Measurements from ENCODE around the gene FAM117B. TPM values are rescaled to one million over a fixed set of nuclear protein-coding genes. Genes with fewer than 3 reads are reported as not detected.

FAM117B gene
- total RNA-seq, result 11.0 and 11.6 TPM in 2 replicates

GRCh38 chr2:202634556-202635427 lies at the start of gene FAM117B:
FAM117B (plus strand) TSS chr2:202634969; CDS start chr2:202635188, 219 bp downstream.
- intact Hi-C loops (cut with micrococcal nuclease), result loop anchor here (1.0 to 5.0 kb wide), 9 partner anchors 38 to 1238 kb away; partner anchors contain the start of genes CYP20A1, ICA1L, NBEAL1 and NOP58

- intact Hi-C loops (cut with micrococcal nuclease), result loop anchor here (1.0 to 10.0 kb wide), 7 partner anchors 14 to 566 kb away; partner anchors contain the start of genes FAM117B, NBEAL1 and WDR12
Measured at GRCh38 chr2:202588647-202589581, 45.9 kb upstream of the FAM117B start.

GRCh38 chr2:202589582-202589949 lies 45.2 kb upstream of the FAM117B start:
- intact Hi-C loops (cut with micrococcal nuclease), result loop anchor here (2.0 to 10.0 kb wide), 3 partner anchors 15 to 425 kb away; partner anchors contain the start of gene NBEAL1

GRCh38 chr2:202592566-202592965 lies 42.2 kb upstream of the FAM117B start:
- intact Hi-C loops (cut with micrococcal nuclease), result no loop called here

GRCh38 chr2:202599105-202599504 lies 35.7 kb upstream of the FAM117B start:
- intact Hi-C loops (cut with micrococcal nuclease), result no loop called here

- intact Hi-C loops (cut with micrococcal nuclease), result no loop called here
Measured at GRCh38 chr2:202599911-202600310, 34.9 kb upstream of the FAM117B start.

GRCh38 chr2:202604699-202605098 lies 30.1 kb upstream of the FAM117B start:
- intact Hi-C loops (cut with micrococcal nuclease), result no loop called here

GRCh38 chr2:202605174-202605573 lies 29.6 kb upstream of the FAM117B start:
- intact Hi-C loops (cut with micrococcal nuclease), result no loop called here

- intact Hi-C loops (cut with micrococcal nuclease), result no loop called here
Measured at GRCh38 chr2:202608142-202608852, 26.5 kb upstream of the FAM117B start.

- intact Hi-C loops (cut with micrococcal nuclease), result no loop called here
Measured at GRCh38 chr2:202609381-202610145, 25.2 kb upstream of the FAM117B start.

- intact Hi-C loops (cut with micrococcal nuclease), result no loop called here
Measured at GRCh38 chr2:202610380-202610779, 24.4 kb upstream of the FAM117B start.

GRCh38 chr2:202612145-202612544 lies 22.6 kb upstream of the FAM117B start:
- intact Hi-C loops (cut with micrococcal nuclease), result no loop called here

- intact Hi-C loops (cut with micrococcal nuclease), result no loop called here
Measured at GRCh38 chr2:202613479-202613878, 21.3 kb upstream of the FAM117B start.

- intact Hi-C loops (cut with micrococcal nuclease), result no loop called here
Measured at GRCh38 chr2:202624133-202624532, 10.6 kb upstream of the FAM117B start.

- intact Hi-C loops (cut with micrococcal nuclease), result no loop called here
Measured at GRCh38 chr2:202627042-202627441, 7.7 kb upstream of the FAM117B start.

GRCh38 chr2:202628646-202629198 lies 6.0 kb upstream of the FAM117B start:
- intact Hi-C loops (cut with micrococcal nuclease), result no loop called here

GRCh38 chr2:202632682-202633290 lies 2.0 kb upstream of the FAM117B start:
- intact Hi-C loops (cut with micrococcal nuclease), result no loop called here

GRCh38 chr2:202633470-202633869 lies 1.3 kb upstream of the FAM117B start:
- intact Hi-C loops (cut with micrococcal nuclease), result no loop called here

- intact Hi-C loops (cut with micrococcal nuclease), result loop anchor here (2.0 to 5.0 kb wide), 6 partner anchors 37 to 1237 kb away; partner anchors contain the start of genes CYP20A1, NOP58 and WDR12
Measured at GRCh38 chr2:202635428-202636212, 851 bp downstream of the FAM117B start.
